D721Med (cell line): ENCODE results near the gene TENT5C.

Source experiments
- DNase-seq: peaks from one replicate; pipeline ENCODE4 v3.0.0; 2011; ENCODE audit warnings: low spot score; ENCODE audit not compliant: insufficient read length
- FAIRE-seq: peaks from 2 replicates; lab custom pipeline; 2011; peaks lifted over from hg19 to GRCh38; lab: Jason Lieb, UNC
- CTCF ChIP-seq: IDR thresholded peaks from 2 replicates; pipeline ENCODE4 v1.5.1; 2012; ENCODE audit warnings: mild to moderate bottlenecking, control low read depth; ENCODE audit not compliant: insufficient read depth; ENCODE audit errors: missing control alignments

Gene TENT5C

GRCh38 chr1:117561551-117561950, 44.3 kb upstream of the TENT5C start:
- no peak for FAIRE-seq
- no peak for DNase-seq
- TF ChIP-seq CTCF: no peak

GRCh38 chr1:117562581-117563491, 43.0 kb upstream of the TENT5C start:
- no peak for TF ChIP-seq CTCF
- FAIRE-seq: no peak
- DNase-seq: no peak

- DNase-seq: no peak
- no peak for TF ChIP-seq CTCF
- no peak for FAIRE-seq
Measured at GRCh38 chr1:117563492-117563875, 42.4 kb upstream of the TENT5C start.

- TF ChIP-seq CTCF: no peak
- DNase-seq: no peak
- FAIRE-seq: no peak
Measured at GRCh38 chr1:117564227-117565075, 41.4 kb upstream of the TENT5C start.

GRCh38 chr1:117565076-117565556, 40.7 kb upstream of the TENT5C start:
- DNase-seq (no peak), FAIRE-seq (no peak)
- no peak for TF ChIP-seq CTCF

GRCh38 chr1:117565745-117566455, 39.9 kb upstream of the TENT5C start:
- DNase-seq (no peak), FAIRE-seq (no peak)
- TF ChIP-seq CTCF: no peak
